HL-60 (cell line): Measurements from ENCODE around the gene ALDH4A1.
A peak's percentile ranks its signal among the peaks of the same experiment; 100 is the strongest.

ENCODE experiments used
- DNase-seq, 2 experiments: peaks; one replicate each; pipeline ENCODE4 v3.0.0-alpha.2; 2010 to 2020; ENCODE audit warnings: low read depth in 1 of 2, low spot score in 1 of 2
- H3K27ac ChIP-seq: fragments of 250-450 bp; sonication (Bioruptor Pico); replicated peaks from 2 replicates; pipeline ENCODE4 v1.5.1; 2020; ENCODE audit warnings: mild to moderate bottlenecking, moderate library complexity
- H3K27me3 ChIP-seq: fragments of 250-450 bp; sonication (Bioruptor Pico); 2 replicates; pipeline ENCODE4 v1.5.1; 2021; ENCODE audit warnings: mild to moderate bottlenecking, moderate library complexity; ENCODE audit not compliant: insufficient read depth, poor library complexity, severe bottlenecking
- H3K4me3 ChIP-seq: replicated peaks from 2 replicates; pipeline ENCODE4 v1.5.1; 2011; ENCODE audit warnings: mild to moderate bottlenecking, control low read depth, low read length; ENCODE audit not compliant: insufficient read depth
- CTCF ChIP-seq: IDR thresholded peaks from one replicate; pipeline ENCODE4 v1.5.1; 2011; ENCODE audit warnings: low read length, control low read depth, inconsistent platforms; ENCODE audit not compliant: insufficient read depth
- GABPA ChIP-seq: IDR thresholded peaks from 2 replicates; pipeline ENCODE4 v1.6.1; 2012; ENCODE audit warnings: low read depth
- POLR2AphosphoS5 ChIP-seq: IDR thresholded peaks from 2 replicates; pipeline ENCODE4 v1.6.1; 2012; ENCODE audit warnings: low read depth
- SPI1 ChIP-seq: IDR thresholded peaks from 2 replicates; pipeline ENCODE4 v1.6.1; 2012; ENCODE audit warnings: low read depth, mild to moderate bottlenecking, borderline replicate concordance
- TF ChIP-seq, protein P1 (sequence below): IDR thresholded peaks from 2 replicates; pipeline ENCODE4 v1.6.1; 2012; ENCODE audit warnings: low read depth; ENCODE audit not compliant: insufficient replicate concordance

ALDH4A1 gene

DNA sequence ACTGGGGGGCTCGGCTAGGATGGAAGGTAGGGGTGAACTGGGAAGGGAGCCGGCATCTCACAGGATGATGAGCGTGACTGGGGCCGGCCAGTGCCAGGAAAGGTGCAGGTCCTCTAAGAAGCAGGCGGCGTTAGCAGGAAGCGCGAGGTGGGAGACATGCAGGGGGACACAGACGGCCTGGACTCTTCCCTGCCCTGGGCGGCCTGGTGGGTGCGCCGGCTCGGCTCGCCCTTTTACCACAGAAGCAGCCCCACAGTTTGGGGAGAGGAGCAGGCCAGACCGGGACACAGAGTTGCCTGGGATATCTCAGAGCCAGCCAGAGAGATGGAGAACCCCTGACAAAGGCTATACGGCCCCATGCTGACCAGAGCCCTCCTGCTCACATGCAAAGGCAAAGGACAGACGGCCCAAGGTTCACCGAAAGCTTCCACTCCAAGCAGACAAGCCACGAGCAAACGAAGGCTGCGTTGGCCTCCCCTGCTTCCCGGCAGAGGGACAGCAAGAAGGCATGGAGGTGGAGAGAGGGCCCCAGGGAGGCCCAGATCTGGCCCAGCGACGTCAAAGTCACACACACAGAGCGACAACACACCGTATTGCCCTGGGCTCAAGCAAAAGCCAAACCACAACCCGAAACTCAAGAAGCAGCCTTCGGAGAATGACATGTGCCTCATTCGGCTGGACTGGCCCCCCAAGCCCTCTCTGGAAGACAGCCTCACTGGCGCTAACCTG, 14.9 kb upstream of the ALDH4A1 start:
- Histone ChIP-seq H3K27me3 (no peaks in the 10 kb centered on the region), H3K4me3 (no peak overlapping the region), H3K27ac (no peak overlapping the region)
- DNase-seq, result no peak
- TF ChIP-seq CTCF, result no peak
- no peak for TF ChIP-seq GABPA
- TF ChIP-seq, protein P1, sequence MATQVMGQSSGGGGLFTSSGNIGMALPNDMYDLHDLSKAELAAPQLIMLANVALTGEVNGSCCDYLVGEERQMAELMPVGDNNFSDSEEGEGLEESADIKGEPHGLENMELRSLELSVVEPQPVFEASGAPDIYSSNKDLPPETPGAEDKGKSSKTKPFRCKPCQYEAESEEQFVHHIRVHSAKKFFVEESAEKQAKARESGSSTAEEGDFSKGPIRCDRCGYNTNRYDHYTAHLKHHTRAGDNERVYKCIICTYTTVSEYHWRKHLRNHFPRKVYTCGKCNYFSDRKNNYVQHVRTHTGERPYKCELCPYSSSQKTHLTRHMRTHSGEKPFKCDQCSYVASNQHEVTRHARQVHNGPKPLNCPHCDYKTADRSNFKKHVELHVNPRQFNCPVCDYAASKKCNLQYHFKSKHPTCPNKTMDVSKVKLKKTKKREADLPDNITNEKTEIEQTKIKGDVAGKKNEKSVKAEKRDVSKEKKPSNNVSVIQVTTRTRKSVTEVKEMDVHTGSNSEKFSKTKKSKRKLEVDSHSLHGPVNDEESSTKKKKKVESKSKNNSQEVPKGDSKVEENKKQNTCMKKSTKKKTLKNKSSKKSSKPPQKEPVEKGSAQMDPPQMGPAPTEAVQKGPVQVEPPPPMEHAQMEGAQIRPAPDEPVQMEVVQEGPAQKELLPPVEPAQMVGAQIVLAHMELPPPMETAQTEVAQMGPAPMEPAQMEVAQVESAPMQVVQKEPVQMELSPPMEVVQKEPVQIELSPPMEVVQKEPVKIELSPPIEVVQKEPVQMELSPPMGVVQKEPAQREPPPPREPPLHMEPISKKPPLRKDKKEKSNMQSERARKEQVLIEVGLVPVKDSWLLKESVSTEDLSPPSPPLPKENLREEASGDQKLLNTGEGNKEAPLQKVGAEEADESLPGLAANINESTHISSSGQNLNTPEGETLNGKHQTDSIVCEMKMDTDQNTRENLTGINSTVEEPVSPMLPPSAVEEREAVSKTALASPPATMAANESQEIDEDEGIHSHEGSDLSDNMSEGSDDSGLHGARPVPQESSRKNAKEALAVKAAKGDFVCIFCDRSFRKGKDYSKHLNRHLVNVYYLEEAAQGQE, result no peak
- no peak for TF ChIP-seq SPI1
- TF ChIP-seq POLR2AphosphoS5, result no peak

GRCh38 chr1:18915341-18915740, 13.0 kb upstream of the ALDH4A1 start:
- Histone ChIP-seq H3K4me3 (no peak overlapping the region), H3K27me3 (no peaks in the 10 kb centered on the region), H3K27ac (no peak overlapping the region)
- no peak for DNase-seq
- TF ChIP-seq GABPA, result no peak
- TF ChIP-seq, protein P1, result no peak
- TF ChIP-seq POLR2AphosphoS5, result no peak
- TF ChIP-seq CTCF, result no peak
- no peak for TF ChIP-seq SPI1

- H3K27ac ChIP-seq, result no peak overlapping the region
- DNase-seq, result peak in 1 of 2 experiments; percentile 75
Measured at GRCh38 chr1:18913065-18913835, 10.9 kb upstream of the ALDH4A1 start.

More at GRCh38 chr1:18913065-18913835, 10.9 kb upstream of the ALDH4A1 start:
- no peak overlapping the region for H3K4me3 ChIP-seq
- TF ChIP-seq CTCF, result peak; percentile 90
- TF ChIP-seq, protein P1, result no peak
- TF ChIP-seq SPI1, result no peak
- H3K27me3 ChIP-seq, result no peaks in the 10 kb centered on the region
